ENCODE results near the gene DMD. TPM values are rescaled to one million over a fixed set of nuclear protein-coding genes. Genes with fewer than 3 reads are reported as not detected.

Gene DMD
- polyA plus RNA-seq, 3 donors: 0.23 TPM; not detected in 2

- H3K9ac ChIP-seq (ENCODE audit: insufficient read depth, low read length, poor library complexity, severe bottlenecking): no peak overlapping the region
- H3K27me3 Mint-ChIP-seq (ENCODE audit: low read depth in 3 of 3): no peaks in the 10 kb centered on the region
- no peak overlapping the region for H3K4me2 ChIP-seq (replicated peaks; ENCODE audit: extremely low read depth, low read length, poor library complexity, severe bottlenecking)
- WGBS (ENCODE audit: insufficient coverage): no CpG with 5 or more reads among the region's 7 CpGs
- no peak overlapping the region for H3K4me3 Mint-ChIP-seq
- H2AFZ ChIP-seq (ENCODE audit: insufficient read depth, low read depth, low read length, poor library complexity, severe bottlenecking): no peak overlapping the region
- no peaks in the 10 kb centered on the region for H3K36me3 Mint-ChIP-seq
- no peaks in the 10 kb centered on the region for H4K20me1 ChIP-seq (ENCODE audit: insufficient read depth, low read length)
- H3K36me3 ChIP-seq (replicated peaks in 1 of 2; ENCODE audit: control insufficient read depth in 1 of 2, insufficient read depth in 2 of 2, low read length in 2 of 2): no peaks in the 10 kb centered on the region
- TF ChIP-seq CTCF (IDR thresholded peaks at IDR 0.05): no peak
- H3K4me1 Mint-ChIP-seq: no peaks in the 10 kb centered on the region
- H3K27ac ChIP-seq (ENCODE audit: low read depth in 1 of 2, low read length in 2 of 2): no peak overlapping the region
- no peak overlapping the region for H3K4me3 ChIP-seq (replicated peaks in 1 of 3; ENCODE audit: low read depth in 2 of 3, low read length in 3 of 3)
- H3K27ac Mint-ChIP-seq: no peak overlapping the region
- no peaks in the 10 kb centered on the region for H3K9me3 Mint-ChIP-seq
- H3K79me2 ChIP-seq (ENCODE audit: insufficient read depth, low read length): no peaks in the 10 kb centered on the region
- no peak for DNase-seq
- H3K27me3 ChIP-seq (ENCODE audit: control insufficient read depth in 2 of 2, insufficient read depth in 2 of 2, low read length in 2 of 2): no peaks in the 10 kb centered on the region
- H3K4me1 ChIP-seq (ENCODE audit: control insufficient read depth in 1 of 2, insufficient read depth in 2 of 2, low read length in 2 of 2): no peaks in the 10 kb centered on the region
- no peaks in the 10 kb centered on the region for H3K9me3 ChIP-seq (replicated peaks in 1 of 2; ENCODE audit: control insufficient read depth in 1 of 2, insufficient read depth in 1 of 2, low read length in 2 of 2)
- intact Hi-C loops (cut with micrococcal nuclease): no loop called here
These were observed 1513.9 kb downstream of the DMD start for GRCh38 chrX:31697294-31697916.

- Mint-ChIP-seq H3K9me3 (peaks cover 0 to 2% (median 0%) of the 10 kb centered on the region in 7 donors), H3K27ac (no peak overlapping the region), H3K36me3 (no peaks in the 10 kb centered on the region), H3K4me1 (no peaks in the 10 kb centered on the region), H3K27me3 (ENCODE audit: low read depth in 3 of 3) (peaks cover 0 to 2% (median 1%) of the 10 kb centered on the region in 3 donors), H3K4me3 (no peak overlapping the region)
- DNase-seq: no peak
- intact Hi-C loops (cut with micrococcal nuclease): no loop called here
- H3K79me2 ChIP-seq (ENCODE audit: insufficient read depth, low read length): no peaks in the 10 kb centered on the region
- no peaks in the 10 kb centered on the region for H3K36me3 ChIP-seq (replicated peaks in 1 of 2; ENCODE audit: control insufficient read depth in 1 of 2, insufficient read depth in 2 of 2, low read length in 2 of 2)
- no peaks in the 10 kb centered on the region for H4K20me1 ChIP-seq (ENCODE audit: insufficient read depth, low read length)
- H3K9me3 ChIP-seq (replicated peaks in 1 of 2; ENCODE audit: control insufficient read depth in 1 of 2, insufficient read depth in 1 of 2, low read length in 2 of 2): no peaks in the 10 kb centered on the region
- H3K27ac ChIP-seq (ENCODE audit: low read depth in 1 of 2, low read length in 2 of 2): no peak overlapping the region
- H3K9ac ChIP-seq (ENCODE audit: insufficient read depth, low read length, poor library complexity, severe bottlenecking): no peak overlapping the region
- H3K4me1 ChIP-seq (ENCODE audit: control insufficient read depth in 1 of 2, insufficient read depth in 2 of 2, low read length in 2 of 2): no peaks in the 10 kb centered on the region
- no peak for TF ChIP-seq CTCF (IDR thresholded peaks at IDR 0.05)
- no peak overlapping the region for H3K4me2 ChIP-seq (replicated peaks; ENCODE audit: extremely low read depth, low read length, poor library complexity, severe bottlenecking)
- H3K27me3 ChIP-seq (ENCODE audit: control insufficient read depth in 2 of 2, insufficient read depth in 2 of 2, low read length in 2 of 2): no peaks in the 10 kb centered on the region
- no peak overlapping the region for H2AFZ ChIP-seq (ENCODE audit: insufficient read depth, low read depth, low read length, poor library complexity, severe bottlenecking)
- no peak overlapping the region for H3K4me3 ChIP-seq (replicated peaks in 1 of 3; ENCODE audit: low read depth in 2 of 3, low read length in 3 of 3)
These were observed 1531.5 kb downstream of the DMD start for GRCh38 chrX:31679861-31680260.

Data from CD14-positive monocyte (primary cell).